AG09319 (cell line): ENCODE data around the gene SLC39A5.

ENCODE experiments used
- DNase-seq: peaks from one replicate; pipeline ENCODE4 v3.0.0-alpha.2; 2010; ENCODE audit warnings: low read depth; ENCODE audit errors: extremely low read depth
- TF ChIP-seq, protein P1 (sequence below): IDR thresholded peaks from 2 replicates; pipeline ENCODE4 v1.5.1; 2011; ENCODE audit warnings: low read depth, mild to moderate bottlenecking, inconsistent platforms, low read length, moderate library complexity

Gene SLC39A5

DNA sequence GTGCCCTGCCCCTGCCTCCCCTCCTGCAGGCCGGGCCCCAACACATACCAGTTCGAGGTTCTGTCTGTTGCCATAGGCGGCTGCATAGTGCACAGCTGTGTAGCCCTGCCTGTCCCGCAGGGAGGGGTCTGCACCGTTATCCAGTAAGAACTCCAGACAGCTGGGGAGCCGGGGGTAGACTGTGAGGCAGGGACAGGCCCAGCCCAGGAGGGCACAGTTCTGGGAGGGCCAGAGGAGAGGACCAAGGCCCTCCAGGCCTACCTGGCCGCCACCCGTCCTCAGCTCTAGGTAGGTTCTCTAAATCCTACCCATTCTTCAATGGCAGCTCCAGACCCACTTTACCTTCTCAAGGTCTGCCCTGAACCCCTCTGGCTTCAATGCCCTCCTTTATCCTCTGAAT is 18.9 kb downstream of the SLC39A5 start:
- DNase-seq: no peak

GRCh38 chr12:56252649-56253048 is 22.8 kb downstream of the SLC39A5 start:
- no peak for DNase-seq
- TF ChIP-seq, protein P1, sequence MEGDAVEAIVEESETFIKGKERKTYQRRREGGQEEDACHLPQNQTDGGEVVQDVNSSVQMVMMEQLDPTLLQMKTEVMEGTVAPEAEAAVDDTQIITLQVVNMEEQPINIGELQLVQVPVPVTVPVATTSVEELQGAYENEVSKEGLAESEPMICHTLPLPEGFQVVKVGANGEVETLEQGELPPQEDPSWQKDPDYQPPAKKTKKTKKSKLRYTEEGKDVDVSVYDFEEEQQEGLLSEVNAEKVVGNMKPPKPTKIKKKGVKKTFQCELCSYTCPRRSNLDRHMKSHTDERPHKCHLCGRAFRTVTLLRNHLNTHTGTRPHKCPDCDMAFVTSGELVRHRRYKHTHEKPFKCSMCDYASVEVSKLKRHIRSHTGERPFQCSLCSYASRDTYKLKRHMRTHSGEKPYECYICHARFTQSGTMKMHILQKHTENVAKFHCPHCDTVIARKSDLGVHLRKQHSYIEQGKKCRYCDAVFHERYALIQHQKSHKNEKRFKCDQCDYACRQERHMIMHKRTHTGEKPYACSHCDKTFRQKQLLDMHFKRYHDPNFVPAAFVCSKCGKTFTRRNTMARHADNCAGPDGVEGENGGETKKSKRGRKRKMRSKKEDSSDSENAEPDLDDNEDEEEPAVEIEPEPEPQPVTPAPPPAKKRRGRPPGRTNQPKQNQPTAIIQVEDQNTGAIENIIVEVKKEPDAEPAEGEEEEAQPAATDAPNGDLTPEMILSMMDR: no peak

More for the DNA sequence above, 18.9 kb downstream of the SLC39A5 start:
- TF ChIP-seq, protein P1: no peak

- no peak for DNase-seq
- TF ChIP-seq, protein P1: no peak
These were observed 23.2 kb downstream of the SLC39A5 start for GRCh38 chr12:56253091-56253490.

DNA sequence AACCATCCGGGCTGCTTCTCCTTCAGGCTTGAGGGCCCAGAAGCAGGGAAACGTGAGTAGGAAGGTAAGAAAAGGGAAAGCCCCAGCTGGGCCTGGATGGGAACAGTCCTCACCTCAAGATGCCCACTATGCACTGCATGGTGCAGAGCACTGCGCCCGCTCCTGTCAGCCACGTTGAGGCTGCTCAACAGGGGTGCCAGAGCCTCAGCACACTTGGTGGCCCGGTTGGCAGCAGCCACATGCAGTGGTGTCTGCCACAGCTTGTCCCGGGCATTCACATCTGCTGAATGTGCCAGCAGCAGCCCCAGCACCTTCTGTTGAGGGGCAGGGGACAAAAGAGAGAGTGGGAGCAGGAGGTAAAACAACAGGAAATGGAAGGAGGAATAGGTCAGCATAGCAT is 25.8 kb downstream of the SLC39A5 start:
- TF ChIP-seq, protein P1: no peak
- no peak for DNase-seq

- no peak for DNase-seq
- TF ChIP-seq, protein P1: no peak; the same call in 1 of the 2 replicates
These were observed 26.6 kb downstream of the SLC39A5 start for GRCh38 chr12:56256326-56256960.

DNA sequence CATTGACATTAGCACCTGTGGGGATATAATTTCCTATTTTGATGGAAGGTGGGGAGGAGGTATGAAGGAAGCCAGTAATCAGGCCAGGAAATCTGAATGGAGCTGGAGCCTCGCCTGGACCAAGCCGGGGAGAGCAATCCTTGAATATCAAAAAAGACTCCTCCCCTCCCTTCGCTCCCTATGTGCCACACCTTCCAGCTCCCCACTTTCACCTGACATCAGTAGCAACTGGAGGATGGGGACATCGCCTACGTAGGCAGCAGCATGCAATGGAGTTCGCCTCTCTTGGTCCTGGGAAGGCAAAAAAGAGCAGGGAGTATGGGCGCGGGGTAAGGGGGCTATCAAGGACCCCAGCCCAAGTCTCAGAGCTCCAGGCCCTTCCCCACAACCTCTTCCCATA is 27.2 kb downstream of the SLC39A5 start:
- TF ChIP-seq, protein P1: no peak
- no peak for DNase-seq

DNA sequence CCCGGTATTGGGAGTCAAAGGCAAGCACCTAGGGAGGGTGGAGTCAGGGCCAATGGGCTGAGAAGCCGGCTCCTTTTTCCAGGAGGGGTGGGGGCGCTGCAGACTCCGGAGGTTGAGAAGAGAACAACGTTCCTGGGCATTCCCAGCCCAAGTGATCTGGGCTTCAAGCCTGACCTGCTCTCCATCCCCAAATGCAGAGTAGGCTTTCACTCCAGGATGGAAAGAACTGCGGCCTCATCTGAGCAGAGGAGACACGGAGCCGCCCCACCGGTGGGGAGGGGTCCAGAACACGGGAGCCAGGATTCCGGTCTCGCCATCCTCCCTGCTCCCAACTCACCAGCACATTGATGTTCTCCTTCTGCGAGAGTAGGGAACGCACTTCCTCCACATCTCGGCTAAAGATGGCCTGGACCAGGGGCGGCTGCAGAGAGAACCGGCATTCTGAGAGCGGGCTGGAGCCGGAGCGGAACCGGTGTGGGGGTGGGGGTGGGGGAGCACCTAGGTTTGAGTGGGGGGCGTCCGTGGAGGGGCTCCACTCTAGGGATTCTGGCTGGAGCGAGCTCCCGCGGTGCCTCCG is 27.7 kb downstream of the SLC39A5 start:
- TF ChIP-seq, protein P1: peak; percentile 8; the same call in 1 of the 2 replicates
- no peak for DNase-seq
